ENCODE data around the gene HMGCLL1. TPM values are rescaled to one million over a fixed set of nuclear protein-coding genes. Genes with fewer than 3 reads are reported as not detected.

HMGCLL1 gene
- total RNA-seq, 4 donors from 2014 or later, result 0.58 to 9.5 (median 1.5) TPM; not detected in 1

GRCh38 chr6:55518529-55519060, 60.4 kb downstream of the HMGCLL1 start:
- no peak for TF ChIP-seq CTCF (IDR thresholded peaks at IDR 0.05)
- TF ChIP-seq POLR2A (IDR thresholded peaks at IDR 0.05), result no peak
- H3K27ac ChIP-seq, result no peak overlapping the region
- intact Hi-C loops (cut with DNase I; ENCODE audit: low total_unique reads), result no loop called here
- H3K9me3 ChIP-seq, result no peaks in the 10 kb centered on the region
- DNase-seq, result no peak
- H3K36me3 ChIP-seq, result no peaks in the 10 kb centered on the region
- no peaks in the 10 kb centered on the region for H3K27me3 ChIP-seq
- no peak overlapping the region for H3K4me3 ChIP-seq
- H3K4me1 ChIP-seq, result no peaks in the 10 kb centered on the region

GRCh38 chr6:55516736-55517135, 62.3 kb downstream of the HMGCLL1 start:
- no peaks in the 10 kb centered on the region for H3K9me3 ChIP-seq
- no peaks in the 10 kb centered on the region for H3K36me3 ChIP-seq
- H3K27ac ChIP-seq, result no peak overlapping the region
- no peaks in the 10 kb centered on the region for H3K4me1 ChIP-seq
- H3K27me3 ChIP-seq, result no peaks in the 10 kb centered on the region
- TF ChIP-seq CTCF (IDR thresholded peaks at IDR 0.05) (no peak), POLR2A (IDR thresholded peaks at IDR 0.05) (no peak)
- intact Hi-C loops (cut with DNase I; ENCODE audit: low total_unique reads), result no loop called here
- H3K4me3 ChIP-seq, result no peak overlapping the region
- no peak for DNase-seq

GRCh38 chr6:55512904-55513303, 66.1 kb downstream of the HMGCLL1 start:
- TF ChIP-seq POLR2A (IDR thresholded peaks at IDR 0.05), result no peak
- no peak for TF ChIP-seq CTCF (IDR thresholded peaks at IDR 0.05)

GRCh38 chr6:55511122-55511800, 67.7 kb downstream of the HMGCLL1 start:
- DNase-seq, result no peak
- Histone ChIP-seq H3K27me3 (no peaks in the 10 kb centered on the region), H3K4me3 (no peak overlapping the region), H3K9me3 (no peaks in the 10 kb centered on the region), H3K27ac (no peak overlapping the region), H3K4me1 (no peaks in the 10 kb centered on the region), H3K36me3 (no peaks in the 10 kb centered on the region)
- TF ChIP-seq POLR2A (IDR thresholded peaks at IDR 0.05) (no peak), CTCF (IDR thresholded peaks at IDR 0.05) (no peak)
- intact Hi-C loops (cut with DNase I; ENCODE audit: low total_unique reads), result no loop called here

More at GRCh38 chr6:55512904-55513303, 66.1 kb downstream of the HMGCLL1 start:
- DNase-seq, result no peak
- H3K4me3 ChIP-seq, result no peak overlapping the region
- H3K36me3 ChIP-seq, result no peaks in the 10 kb centered on the region
- no peaks in the 10 kb centered on the region for H3K9me3 ChIP-seq
- no peaks in the 10 kb centered on the region for H3K27me3 ChIP-seq
- no peak overlapping the region for H3K27ac ChIP-seq
- no peaks in the 10 kb centered on the region for H3K4me1 ChIP-seq
- intact Hi-C loops (cut with DNase I; ENCODE audit: low total_unique reads), result no loop called here

- no peak for DNase-seq
- Histone ChIP-seq H3K27ac (no peak overlapping the region), H3K27me3 (no peaks in the 10 kb centered on the region), H3K4me3 (no peak overlapping the region), H3K4me1 (no peaks in the 10 kb centered on the region), H3K36me3 (no peaks in the 10 kb centered on the region), H3K9me3 (no peaks in the 10 kb centered on the region)
- no peak for TF ChIP-seq CTCF (IDR thresholded peaks at IDR 0.05)
- TF ChIP-seq POLR2A (IDR thresholded peaks at IDR 0.05), result no peak
- intact Hi-C loops (cut with DNase I; ENCODE audit: low total_unique reads), result no loop called here
Measured at GRCh38 chr6:55499591-55499990, 79.4 kb downstream of the HMGCLL1 start.

Data from uterus (tissue), 4 donors.